Stimulated activated CD8-positive, alpha-beta memory T cell treated with anti-CD3 and anti-CD28 coated beads, Interleukin-4, amount 100 ng/mL, for 4 hours (primary cell): Measurements from ENCODE around the gene ZACN.
A peak's percentile ranks its signal among the peaks of the same experiment; 100 is the strongest.
"Not testable (repeated sequence)": the region's sequence is repeated elsewhere in the genome, so short reads cannot be mapped to it uniquely, and the experiment has no call there.

Experiments
- DNase-seq, 2 donors: peaks; one replicate each; pipeline ENCODE4 v3.0.0-alpha.2; 2020; ENCODE audit warnings: low read depth in 2 of 2, low spot score in 1 of 2

Gene ZACN

DNA sequence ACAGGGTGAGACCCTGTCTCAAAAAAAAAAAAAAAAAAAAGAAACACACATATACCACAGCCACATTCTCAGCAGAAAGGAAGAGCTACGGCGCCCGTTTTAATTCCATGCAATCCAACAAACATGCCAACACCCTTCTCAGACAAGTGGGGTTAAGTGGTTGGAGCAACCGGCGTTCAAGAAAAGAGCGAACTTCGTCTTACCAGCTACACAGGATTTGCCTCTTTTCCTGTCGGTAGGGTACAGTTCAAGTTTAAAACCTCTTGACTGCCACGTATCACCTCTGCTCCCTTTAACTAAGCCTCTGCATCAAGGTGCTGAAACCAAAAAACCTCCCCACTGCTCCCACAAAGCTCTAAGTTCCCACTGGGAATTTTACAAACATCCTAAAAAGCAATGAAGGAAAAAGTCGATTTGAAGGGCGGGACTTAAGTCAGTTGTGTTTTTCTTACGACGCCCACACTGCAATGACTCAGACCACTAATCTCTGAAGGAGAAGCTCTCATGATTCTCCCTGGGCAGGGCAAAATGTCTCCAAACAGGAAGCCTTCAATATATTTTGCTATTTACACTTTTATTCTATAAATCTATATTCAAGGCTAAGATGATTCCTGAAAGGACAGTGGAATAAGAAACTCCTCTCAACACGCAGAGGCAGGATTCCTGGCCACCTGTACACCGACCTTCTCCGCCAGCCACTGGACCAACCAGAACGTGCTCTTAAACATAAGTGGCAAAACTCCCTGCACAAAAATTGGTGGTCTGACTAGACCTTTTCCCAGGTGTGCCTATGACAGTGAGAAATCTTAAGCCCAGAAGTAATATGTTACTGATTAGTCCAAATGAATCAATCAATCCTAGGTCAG lies 25.5 kb upstream of the ZACN start:
- no peak for DNase-seq

DNA sequence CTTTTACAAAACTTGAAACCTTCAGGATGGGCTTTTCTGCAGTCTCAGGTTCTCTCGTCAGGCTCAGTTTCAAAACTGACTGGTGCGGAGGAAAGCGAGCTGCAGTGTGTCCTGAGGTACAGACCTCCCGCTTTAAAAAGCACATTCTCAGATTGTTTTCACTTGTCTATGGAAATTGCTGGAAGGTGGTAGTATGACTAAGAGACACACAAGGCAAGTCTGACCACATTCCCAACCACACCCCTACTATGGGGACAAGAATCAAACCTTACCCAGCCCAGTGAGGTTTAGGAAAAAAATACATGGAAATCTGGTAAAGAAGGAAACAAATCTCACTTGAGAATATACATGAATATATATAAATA lies 24.9 kb upstream of the ZACN start:
- DNase-seq: no peak

DNA sequence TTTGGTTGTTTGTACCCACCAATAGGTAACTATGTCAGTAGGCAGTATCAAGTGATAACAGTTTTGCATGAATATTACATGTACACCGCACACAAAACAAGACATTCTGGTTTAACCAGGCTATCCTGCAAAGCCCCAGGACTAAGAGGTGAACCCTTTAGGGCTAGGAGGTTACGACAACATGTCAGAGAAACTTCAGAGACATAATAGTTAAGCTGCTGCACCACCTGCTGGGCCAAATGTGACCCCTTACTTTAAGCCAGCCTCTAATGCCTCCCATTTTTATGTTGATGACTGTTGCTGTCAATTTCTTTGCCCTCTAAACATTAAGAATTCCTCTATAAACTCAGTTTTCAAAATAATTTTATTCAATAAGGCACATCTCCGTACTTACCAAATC lies 22.1 kb upstream of the ZACN start:
- no peak for DNase-seq

DNA sequence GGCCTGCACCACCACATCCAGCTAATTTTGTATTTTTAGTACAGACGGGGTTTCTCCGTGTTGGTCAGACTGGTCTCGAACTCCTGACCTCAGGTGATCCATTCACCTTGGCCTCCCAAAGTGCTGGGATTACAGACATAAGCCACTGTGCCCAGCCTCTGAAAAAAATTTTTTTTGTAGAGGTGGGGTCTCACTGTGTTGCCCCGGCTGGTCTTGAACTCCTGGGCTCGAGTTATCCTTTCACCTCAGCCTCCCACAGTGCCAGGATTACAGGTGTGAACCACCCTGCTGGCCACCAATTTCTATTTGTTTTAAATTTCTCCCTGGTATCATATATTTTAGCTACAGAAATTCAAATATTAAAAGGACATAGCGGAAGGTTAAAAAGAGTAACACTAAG lies 20.7 kb upstream of the ZACN start:
- DNase-seq: not testable (repeated sequence)

DNA sequence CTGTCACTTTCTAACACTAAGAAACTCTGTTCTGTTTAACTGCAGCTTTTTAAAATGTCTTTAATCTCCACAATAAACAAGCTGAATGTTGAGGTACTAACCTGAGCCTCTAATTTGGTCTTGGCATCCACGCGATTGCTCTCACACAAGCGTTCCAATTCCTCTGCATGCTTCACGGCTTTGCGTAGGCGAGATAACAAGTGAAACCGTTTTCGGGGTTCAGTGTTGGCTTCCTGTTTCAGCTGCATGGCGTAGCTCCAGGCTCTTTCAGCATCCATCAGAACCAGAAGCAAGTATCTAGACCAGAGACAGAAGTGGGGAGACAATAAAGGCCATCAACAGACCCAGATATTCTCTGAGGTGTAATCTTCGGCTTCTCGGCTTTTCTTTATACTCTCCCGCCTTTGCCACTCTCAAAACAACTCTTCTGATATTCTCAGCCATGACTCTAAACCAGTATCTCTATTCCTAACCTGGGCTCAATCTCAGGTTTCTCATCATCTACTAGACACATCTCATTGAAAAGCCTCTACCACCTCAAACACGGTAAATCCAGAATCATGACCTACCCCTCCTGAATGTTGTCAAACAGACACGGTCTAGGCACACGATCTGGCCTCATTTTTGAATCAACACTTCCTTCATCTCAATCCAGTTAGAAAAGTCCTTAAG lies 15.0 kb upstream of the ZACN start:
- DNase-seq: no peak

DNA sequence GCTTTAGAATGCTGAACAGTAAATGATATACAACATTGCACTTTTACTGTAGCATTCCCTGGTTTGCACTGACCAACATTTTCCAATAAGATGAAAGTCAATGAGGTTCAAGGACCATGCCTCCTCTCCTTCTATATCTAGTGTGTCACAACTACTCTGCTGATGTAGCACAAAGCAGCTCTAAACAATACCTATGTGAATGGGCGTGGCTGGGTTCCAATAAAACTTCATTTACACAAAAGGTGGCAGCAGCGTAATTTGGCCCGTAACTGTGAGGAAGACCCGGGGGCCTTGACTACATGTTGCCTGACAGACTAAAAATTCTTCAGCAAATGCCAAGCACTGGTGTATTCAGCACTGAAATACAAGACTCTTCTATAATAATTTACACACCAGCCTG lies 13.2 kb upstream of the ZACN start:
- no peak for DNase-seq

DNA sequence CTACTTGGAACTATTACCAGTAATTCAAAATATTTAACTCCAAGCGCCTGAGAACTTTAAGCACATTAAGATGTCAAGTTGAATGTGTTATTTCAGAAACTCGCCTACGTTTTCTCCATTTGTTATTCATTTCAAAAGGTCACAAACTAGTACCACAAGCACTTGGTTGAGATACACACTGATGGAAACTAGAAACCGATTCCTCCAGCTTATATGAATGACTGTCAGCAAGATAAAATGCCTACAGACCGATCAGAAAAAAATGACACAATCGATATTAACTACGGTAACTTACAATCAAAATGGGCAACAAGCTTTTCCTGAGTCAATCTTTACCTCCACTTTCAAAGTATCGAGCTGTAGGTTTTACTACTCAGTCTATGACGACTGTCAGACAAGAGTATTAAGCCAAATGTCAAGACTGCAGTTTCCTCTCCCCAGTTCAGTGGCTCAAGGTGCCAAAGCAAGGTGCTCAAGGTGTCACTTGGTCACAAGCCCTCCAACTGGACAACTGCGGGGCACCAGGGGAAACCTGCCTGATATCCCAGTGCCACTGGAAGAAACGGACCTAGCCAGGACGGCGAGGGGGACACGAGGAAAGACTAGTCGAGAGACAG lies 7.3 kb upstream of the ZACN start:
- no peak for DNase-seq

DNA sequence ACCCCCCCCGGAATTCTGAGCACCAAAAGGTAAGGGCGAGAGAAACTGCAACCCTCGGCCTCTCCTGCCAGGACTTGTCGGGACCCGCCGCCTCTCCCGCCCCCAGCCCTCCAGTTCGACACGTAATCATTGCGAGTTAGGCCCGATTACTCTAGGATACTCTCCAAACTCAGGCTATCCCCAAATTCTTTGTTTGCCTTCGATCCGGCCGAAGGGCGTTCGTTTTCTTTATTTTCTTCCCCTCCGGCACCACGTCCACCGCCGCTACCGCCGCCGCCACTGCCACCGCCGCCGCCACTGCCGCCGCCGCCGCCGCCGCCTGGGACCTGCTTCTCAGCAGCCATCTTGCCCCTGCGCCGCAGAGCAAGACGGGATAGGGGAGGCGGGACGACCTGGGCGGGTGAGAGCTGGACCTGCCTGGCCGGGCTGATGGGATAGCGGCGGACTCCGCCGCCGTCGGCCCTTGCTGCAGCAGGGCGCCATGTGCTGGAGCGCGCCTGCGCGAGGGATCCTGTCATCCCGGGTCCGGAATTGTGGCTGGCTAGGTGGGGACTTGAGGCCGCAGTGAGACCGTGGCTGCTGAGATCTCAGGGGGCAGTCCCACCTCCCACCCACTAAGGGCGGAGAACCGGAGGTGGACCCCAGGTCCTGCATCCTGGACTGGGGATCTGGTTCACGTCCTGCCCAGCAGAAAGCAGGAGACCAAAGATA lies 6.7 kb upstream of the ZACN start, which contains the start of gene SRP68:
TSS of gene SRP68 (minus strand) at position 370 of the 711 bp plus-strand sequence. CDS start at position 344, 26 bp downstream.
- peak; percentile 60 to 73 for DNase-seq

DNA sequence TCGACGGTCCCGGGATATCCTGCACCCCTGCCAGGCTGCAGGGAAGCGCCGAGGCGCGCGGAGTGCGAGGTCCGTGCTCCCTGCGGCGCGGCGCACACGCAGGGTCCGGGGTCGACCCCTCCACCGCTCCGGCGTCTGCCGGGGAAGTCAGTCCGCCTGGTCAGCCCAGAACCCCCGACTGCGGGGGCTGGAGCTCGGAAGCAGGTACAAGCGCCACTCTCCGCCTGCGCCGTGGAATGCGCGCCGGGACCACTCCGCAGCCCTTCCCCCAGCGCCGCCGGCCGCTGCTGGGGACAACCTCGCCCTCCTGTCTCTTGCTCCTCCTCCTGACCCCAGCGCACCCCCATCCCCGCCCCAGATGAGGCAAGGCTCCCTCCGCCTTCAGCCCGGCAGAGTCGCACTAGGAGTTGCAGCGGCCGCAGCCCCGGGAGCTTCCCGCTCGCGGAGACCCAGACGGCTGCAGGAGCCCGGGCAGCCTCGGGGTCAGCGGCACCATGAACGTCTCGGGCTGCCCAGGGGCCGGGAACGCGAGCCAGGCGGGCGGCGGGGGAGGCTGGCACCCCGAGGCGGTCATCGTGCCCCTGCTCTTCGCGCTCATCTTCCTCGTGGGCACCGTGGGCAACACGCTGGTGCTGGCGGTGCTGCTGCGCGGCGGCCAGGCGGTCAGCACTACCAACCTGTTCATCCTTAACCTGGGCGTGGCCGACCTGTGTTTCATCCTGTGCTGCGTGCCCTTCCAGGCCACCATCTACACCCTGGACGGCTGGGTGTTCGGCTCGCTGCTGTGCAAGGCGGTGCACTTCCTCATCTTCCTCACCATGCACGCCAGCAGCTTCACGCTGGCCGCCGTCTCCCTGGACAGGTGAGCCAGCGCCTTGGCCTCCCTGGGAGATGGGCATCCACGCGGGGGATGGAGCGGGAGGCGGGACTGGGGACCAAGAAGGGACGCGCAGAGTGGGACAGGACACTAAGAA lies 4.3 kb upstream of the ZACN start, which contains the start of gene GALR2:
TSS of gene GALR2 (plus strand) at position 392 of the 974 bp plus-strand sequence. CDS start at position 495, 103 bp downstream.
- no peak for DNase-seq

DNA sequence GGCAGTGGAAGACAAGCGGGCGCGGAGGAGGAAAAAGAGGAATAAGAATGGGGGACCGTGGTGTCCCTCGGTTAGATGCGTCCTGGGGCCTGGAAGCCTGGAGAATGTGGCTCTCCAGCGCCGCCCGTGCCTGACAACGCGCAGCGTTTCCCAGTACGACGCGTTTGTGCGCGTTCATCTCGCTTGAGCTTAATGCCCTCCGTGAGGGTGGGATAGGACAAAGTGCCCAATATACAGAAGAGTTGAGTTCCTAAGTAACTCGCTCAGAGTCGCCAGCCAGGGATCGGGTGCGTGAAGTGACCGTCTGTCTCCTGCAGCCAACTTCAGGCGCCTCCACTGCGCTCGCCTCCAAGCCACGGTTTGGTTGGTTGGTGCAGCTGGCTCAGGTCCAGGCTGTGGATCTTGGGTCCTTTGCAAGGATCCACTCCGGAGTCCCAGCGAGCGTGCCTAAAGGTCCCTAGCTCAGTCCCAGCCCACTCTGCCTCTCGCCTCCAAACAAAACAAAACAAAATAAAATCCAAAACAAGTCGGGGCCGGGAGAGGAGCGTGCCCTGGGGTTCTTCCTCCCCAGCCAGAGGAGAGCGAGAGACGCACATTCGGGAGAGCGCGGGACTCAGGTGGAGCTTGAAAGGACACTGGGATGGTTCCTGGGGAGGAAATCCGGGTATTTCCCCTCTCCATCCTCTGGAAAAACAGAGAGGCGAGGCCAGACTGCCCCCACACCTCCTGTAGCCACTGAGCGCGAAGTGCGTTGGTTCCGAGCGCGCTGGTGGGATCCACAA lies 3.4 kb upstream of the ZACN start:
- DNase-seq: no peak

DNA sequence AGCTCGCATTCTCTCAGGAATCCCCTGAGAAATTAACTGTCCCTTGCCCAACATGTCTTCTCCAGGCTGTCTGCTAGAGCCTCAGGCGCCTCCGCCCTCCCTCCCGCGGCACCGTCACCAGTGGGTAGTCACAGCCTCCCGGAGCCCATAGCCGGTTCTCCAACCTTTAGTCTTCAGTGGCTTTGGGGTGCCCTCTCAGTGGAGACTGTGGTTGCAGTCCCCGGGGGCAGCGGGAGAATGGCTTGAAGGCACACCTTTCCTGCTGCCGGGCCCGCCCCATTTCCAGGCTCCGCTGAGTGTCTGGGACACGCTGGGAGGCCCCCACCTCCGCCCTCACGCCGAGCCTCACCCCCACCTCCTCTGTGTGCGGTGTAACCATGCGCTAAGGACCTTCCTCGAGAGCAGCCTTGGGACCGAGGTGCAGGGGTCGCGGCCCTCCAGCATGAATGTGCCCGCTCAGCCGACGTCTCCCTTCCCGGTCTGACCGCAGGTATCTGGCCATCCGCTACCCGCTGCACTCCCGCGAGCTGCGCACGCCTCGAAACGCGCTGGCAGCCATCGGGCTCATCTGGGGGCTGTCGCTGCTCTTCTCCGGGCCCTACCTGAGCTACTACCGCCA lies 2.7 kb upstream of the ZACN start:
- no peak for DNase-seq

DNA sequence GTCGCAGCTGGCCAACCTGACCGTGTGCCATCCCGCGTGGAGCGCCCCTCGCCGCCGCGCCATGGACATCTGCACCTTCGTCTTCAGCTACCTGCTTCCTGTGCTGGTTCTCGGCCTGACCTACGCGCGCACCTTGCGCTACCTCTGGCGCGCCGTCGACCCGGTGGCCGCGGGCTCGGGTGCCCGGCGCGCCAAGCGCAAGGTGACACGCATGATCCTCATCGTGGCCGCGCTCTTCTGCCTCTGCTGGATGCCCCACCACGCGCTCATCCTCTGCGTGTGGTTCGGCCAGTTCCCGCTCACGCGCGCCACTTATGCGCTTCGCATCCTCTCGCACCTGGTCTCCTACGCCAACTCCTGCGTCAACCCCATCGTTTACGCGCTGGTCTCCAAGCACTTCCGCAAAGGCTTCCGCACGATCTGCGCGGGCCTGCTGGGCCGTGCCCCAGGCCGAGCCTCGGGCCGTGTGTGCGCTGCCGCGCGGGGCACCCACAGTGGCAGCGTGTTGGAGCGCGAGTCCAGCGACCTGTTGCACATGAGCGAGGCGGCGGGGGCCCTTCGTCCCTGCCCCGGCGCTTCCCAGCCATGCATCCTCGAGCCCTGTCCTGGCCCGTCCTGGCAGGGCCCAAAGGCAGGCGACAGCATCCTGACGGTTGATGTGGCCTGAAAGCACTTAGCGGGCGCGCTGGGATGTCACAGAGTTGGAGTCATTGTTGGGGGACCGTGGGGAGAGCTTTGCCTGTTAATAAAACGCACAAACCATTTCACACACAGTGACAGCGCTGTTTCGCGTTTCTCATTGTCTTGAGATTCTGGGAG lies 2.0 kb upstream of the ZACN start:
- no peak for DNase-seq

DNA sequence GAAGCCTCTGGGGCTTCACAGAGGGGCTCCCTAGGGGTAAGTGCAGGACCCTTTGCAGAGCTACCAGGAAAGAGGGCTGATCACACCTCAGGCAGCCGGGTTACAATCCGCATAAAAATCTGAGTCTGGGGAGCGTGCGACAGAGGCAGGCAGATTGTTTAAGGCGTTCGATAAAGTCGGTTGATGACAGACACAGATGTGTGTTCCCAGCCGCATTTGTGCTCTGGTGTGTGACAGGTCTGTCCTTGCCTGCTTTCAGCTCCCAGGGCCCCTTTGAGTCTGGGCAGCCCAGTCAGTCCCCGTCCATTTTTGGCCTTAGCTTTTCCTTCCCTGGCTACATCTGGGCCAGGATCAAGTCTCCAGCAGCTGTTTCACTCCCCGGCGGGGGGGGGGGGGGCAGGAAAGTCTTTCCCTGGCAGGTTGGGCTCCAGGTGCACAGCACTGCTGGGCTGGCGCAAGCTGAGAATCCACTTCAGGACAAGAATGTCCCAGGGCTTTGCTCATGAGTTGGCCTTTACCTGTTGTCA lies 1.3 kb upstream of the ZACN start:
- no peak for DNase-seq

DNA sequence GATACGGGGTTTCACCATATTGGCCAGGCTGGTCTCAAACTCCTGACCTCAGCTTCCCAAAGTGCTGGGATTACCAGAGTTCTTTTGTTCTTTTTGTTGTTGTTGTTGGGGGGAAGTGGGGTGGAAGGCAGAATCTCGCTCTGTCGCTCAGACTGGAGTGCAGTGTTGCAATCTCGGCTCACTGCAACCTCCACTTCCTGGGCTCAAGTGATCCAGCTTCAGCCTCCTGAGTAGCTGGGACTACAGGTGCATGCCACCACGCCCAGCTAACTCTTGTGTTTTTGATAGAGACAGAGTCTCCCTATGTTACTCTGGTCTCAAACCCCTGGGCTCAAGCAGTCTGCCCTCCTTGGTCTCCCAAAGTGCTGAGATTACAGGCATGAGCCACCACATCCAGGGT lies 612 bp upstream of the ZACN start:
- not testable (repeated sequence) for DNase-seq

DNA sequence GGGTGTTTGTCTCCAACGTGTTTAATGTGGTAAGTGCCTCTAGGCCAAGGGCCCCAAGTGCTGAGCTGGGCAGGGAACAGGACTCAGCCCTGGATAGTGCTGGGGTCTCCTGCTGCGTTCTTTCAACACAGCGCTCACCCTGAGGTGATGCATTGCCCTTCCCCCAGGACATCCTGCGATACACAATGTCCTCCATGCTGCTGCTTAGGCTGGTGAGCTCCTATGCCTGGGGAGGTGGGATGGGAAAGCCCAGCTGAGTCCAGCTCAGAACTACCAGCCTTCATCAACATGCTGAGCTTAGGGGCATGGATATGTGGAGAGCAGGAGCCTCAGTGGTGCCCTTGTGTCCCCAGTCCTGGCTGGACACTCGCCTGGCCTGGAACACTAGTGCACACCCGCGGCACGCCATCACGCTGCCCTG lies 563 bp downstream of the ZACN start:
- no peak for DNase-seq

DNA sequence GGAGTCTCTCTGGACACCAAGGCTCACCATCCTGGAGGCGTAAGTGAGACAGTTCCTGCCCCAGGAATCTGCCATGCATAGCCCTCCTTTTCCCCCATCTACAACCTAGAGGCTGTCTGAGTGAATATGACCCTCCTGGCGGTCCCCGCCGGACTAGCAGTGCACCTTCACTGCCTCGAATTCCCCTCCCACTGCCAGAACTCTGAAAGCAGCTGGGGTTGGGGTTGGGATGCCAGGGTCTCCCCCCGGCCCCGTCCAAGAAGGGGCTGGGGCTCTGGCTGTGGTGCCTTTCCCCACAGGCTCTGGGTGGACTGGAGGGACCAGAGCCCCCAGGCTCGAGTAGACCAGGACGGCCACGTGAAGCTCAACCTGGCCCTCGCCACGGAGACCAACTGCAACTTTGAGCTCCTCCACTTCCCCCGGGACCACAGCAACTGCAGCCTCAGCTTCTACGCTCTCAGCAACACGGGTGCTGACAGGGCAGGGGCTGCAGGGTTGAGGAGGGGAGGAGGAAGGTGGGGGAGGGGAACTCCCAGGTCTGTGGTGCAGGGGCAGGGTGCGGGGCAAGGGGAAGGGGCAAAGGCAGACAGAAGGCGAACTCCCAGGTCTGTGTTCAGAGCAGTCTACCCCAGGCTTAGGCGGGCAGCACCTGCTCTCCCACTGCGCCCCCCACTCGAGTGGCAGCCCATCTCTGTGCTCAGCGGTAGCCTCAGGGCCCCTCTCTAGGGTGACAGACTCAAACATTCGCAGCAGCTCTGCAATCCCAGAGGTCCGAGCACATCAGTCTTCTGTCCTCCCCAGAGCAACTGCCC lies 1.2 kb downstream of the ZACN start:
- DNase-seq: no peak

DNA sequence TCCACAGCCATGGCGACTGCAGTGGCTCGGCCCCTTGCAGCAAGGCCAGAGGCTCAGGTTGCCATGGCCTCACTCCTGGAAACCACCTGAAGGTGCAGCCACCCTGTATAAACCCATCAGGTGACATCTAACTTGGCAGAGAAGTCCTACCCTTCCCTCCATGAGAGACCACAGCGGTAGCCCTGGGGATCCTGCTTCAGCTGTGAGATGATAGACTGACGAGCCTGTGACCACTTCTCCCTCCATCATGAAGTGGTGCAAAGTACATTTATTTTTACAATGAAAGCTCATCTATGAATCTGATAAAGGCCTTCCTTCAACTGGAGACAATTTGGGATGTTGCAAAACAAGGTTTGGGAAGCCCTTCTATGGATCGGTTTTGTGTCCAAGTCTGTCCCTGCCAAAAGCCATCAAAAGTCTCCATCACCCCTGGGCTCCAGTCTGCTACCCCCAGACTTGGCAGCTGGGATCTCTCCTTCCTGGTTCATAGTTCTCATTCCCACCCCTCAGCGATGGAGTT lies 1.8 kb downstream of the ZACN start:
- no peak for DNase-seq
